ENCODE measurements around the gene CRB2. TPM values are rescaled to one million over a fixed set of nuclear protein-coding genes. Genes with fewer than 3 reads are reported as not detected.

CRB2 gene
- total RNA-seq, 2 experiments from 2014 or later: not detected

- ChIA-PET CTCF (no interaction called here), POLR2A (no interaction called here)
- Mint-ChIP-seq H3K27me3 (ENCODE audit: low read depth) (peaks cover 18% of the 10 kb centered on the region), H3K36me3 (ENCODE audit: low read depth) (no peaks in the 10 kb centered on the region), H3K9me3 (ENCODE audit: insufficient read depth) (no peaks in the 10 kb centered on the region), H3K4me3 (no peak overlapping the region), H3K4me1 (ENCODE audit: low read depth) (peaks cover 3% of the 10 kb centered on the region), H3K27ac (no peak overlapping the region)
- ATAC-seq (no peak), DNase-seq (no peak)
Observed at GRCh38 chr9:123378025-123378424, 22.0 kb downstream of the CRB2 start.

- ATAC-seq: no peak
- Mint-ChIP-seq H3K27ac (no peak overlapping the region), H3K36me3 (ENCODE audit: low read depth) (no peaks in the 10 kb centered on the region), H3K4me1 (ENCODE audit: low read depth) (peaks cover 2% of the 10 kb centered on the region), H3K9me3 (ENCODE audit: insufficient read depth) (no peaks in the 10 kb centered on the region), H3K4me3 (no peak overlapping the region), H3K27me3 (ENCODE audit: low read depth) (peaks cover 12% of the 10 kb centered on the region)
- DNase-seq: no peak
- CTCF ChIA-PET: no interaction called here
- POLR2A ChIA-PET: no interaction called here
Observed at GRCh38 chr9:123378956-123379660, 23.1 kb downstream of the CRB2 start.

GRCh38 chr9:123380852-123381705, 25.1 kb downstream of the CRB2 start:
- Mint-ChIP-seq H3K9me3 (ENCODE audit: insufficient read depth) (no peaks in the 10 kb centered on the region), H3K36me3 (ENCODE audit: low read depth) (no peaks in the 10 kb centered on the region), H3K27ac (no peak overlapping the region), H3K4me1 (ENCODE audit: low read depth) (no peaks in the 10 kb centered on the region), H3K27me3 (ENCODE audit: low read depth) (no peaks in the 10 kb centered on the region), H3K4me3 (no peak overlapping the region)
- ATAC-seq: no peak
- no peak for DNase-seq
- CTCF ChIA-PET: interaction anchor here (1.3 kb wide), 1 partner anchor 26 kb away, joined by 5 read pairs; no protein-coding TSS in a partner anchor
- POLR2A ChIA-PET: no interaction called here

GRCh38 chr9:123382653-123383511, 26.9 kb downstream of the CRB2 start:
- DNase-seq (no peak), ATAC-seq (no peak)
- Mint-ChIP-seq H3K27me3 (ENCODE audit: low read depth) (no peaks in the 10 kb centered on the region), H3K4me1 (ENCODE audit: low read depth) (no peaks in the 10 kb centered on the region), H3K9me3 (ENCODE audit: insufficient read depth) (no peaks in the 10 kb centered on the region), H3K4me3 (no peak overlapping the region), H3K27ac (no peak overlapping the region), H3K36me3 (ENCODE audit: low read depth) (no peaks in the 10 kb centered on the region)
- POLR2A ChIA-PET: no interaction called here
- CTCF ChIA-PET: no interaction called here

GRCh38 chr9:123383512-123384170, 27.6 kb downstream of the CRB2 start:
- Mint-ChIP-seq H3K27ac (no peak overlapping the region), H3K27me3 (ENCODE audit: low read depth) (no peaks in the 10 kb centered on the region), H3K9me3 (ENCODE audit: insufficient read depth) (no peaks in the 10 kb centered on the region), H3K36me3 (ENCODE audit: low read depth) (no peaks in the 10 kb centered on the region), H3K4me1 (ENCODE audit: low read depth) (no peaks in the 10 kb centered on the region), H3K4me3 (no peak overlapping the region)
- DNase-seq (no peak), ATAC-seq (no peak)
- POLR2A ChIA-PET: no interaction called here
- CTCF ChIA-PET: interaction anchor here (3.9 kb wide), 1 partner anchor 29 kb away, joined by 38 read pairs; no protein-coding TSS in a partner anchor

GRCh38 chr9:123387686-123388085, 31.7 kb downstream of the CRB2 start:
- POLR2A ChIA-PET: no interaction called here
- Mint-ChIP-seq H3K27me3 (ENCODE audit: low read depth) (no peaks in the 10 kb centered on the region), H3K4me1 (ENCODE audit: low read depth) (no peaks in the 10 kb centered on the region), H3K36me3 (ENCODE audit: low read depth) (no peaks in the 10 kb centered on the region), H3K4me3 (no peak overlapping the region), H3K9me3 (ENCODE audit: insufficient read depth) (no peaks in the 10 kb centered on the region), H3K27ac (no peak overlapping the region)
- CTCF ChIA-PET: interaction anchor here (1.0 to 3.9 kb wide), 4 partner anchors 33 to 305 kb away, joined by 3 to 38 read pairs (median 4); no protein-coding TSS in a partner anchor
- no peak for ATAC-seq
- DNase-seq: no peak

- DNase-seq (no peak), ATAC-seq (no peak)
- CTCF ChIA-PET: interaction anchor here (1.1 kb wide), 1 partner anchor 306 kb away, joined by 3 read pairs; no protein-coding TSS in a partner anchor
Observed at GRCh38 chr9:123389070-123389469, 33.1 kb downstream of the CRB2 start.

GRCh38 chr9:123389698-123390097, 33.7 kb downstream of the CRB2 start:
- H3K27ac Mint-ChIP-seq: no peak overlapping the region
- no peaks in the 10 kb centered on the region for H3K36me3 Mint-ChIP-seq (ENCODE audit: low read depth)
- ChIA-PET POLR2A (no interaction called here), CTCF (no interaction called here)
- DNase-seq (no peak), ATAC-seq (no peak)
- H3K9me3 Mint-ChIP-seq (ENCODE audit: insufficient read depth): no peaks in the 10 kb centered on the region
- no peak overlapping the region for H3K4me3 Mint-ChIP-seq
- H3K27me3 Mint-ChIP-seq (ENCODE audit: low read depth): no peaks in the 10 kb centered on the region
- H3K4me1 Mint-ChIP-seq (ENCODE audit: low read depth): no peaks in the 10 kb centered on the region

More at GRCh38 chr9:123389070-123389469, 33.1 kb downstream of the CRB2 start:
- H3K4me1 Mint-ChIP-seq (ENCODE audit: low read depth): no peaks in the 10 kb centered on the region
- H3K27ac Mint-ChIP-seq: no peak overlapping the region
- POLR2A ChIA-PET: no interaction called here
- H3K27me3 Mint-ChIP-seq (ENCODE audit: low read depth): no peaks in the 10 kb centered on the region
- H3K4me3 Mint-ChIP-seq: no peak overlapping the region
- H3K36me3 Mint-ChIP-seq (ENCODE audit: low read depth): no peaks in the 10 kb centered on the region
- no peaks in the 10 kb centered on the region for H3K9me3 Mint-ChIP-seq (ENCODE audit: insufficient read depth)

GRCh38 chr9:123390337-123391135, 34.5 kb downstream of the CRB2 start:
- H3K4me1 Mint-ChIP-seq (ENCODE audit: low read depth): no peaks in the 10 kb centered on the region
- CTCF ChIA-PET: no interaction called here

GRCh38 chr9:123391233-123391632, 35.2 kb downstream of the CRB2 start:
- Mint-ChIP-seq H3K27ac (no peak overlapping the region), H3K4me1 (ENCODE audit: low read depth) (no peaks in the 10 kb centered on the region), H3K36me3 (ENCODE audit: low read depth) (no peaks in the 10 kb centered on the region), H3K9me3 (ENCODE audit: insufficient read depth) (no peaks in the 10 kb centered on the region), H3K27me3 (ENCODE audit: low read depth) (no peaks in the 10 kb centered on the region), H3K4me3 (no peak overlapping the region)
- POLR2A ChIA-PET: no interaction called here
- DNase-seq (no peak), ATAC-seq (no peak)
- CTCF ChIA-PET: no interaction called here

More at GRCh38 chr9:123390337-123391135, 34.5 kb downstream of the CRB2 start:
- ATAC-seq: no peak
- Mint-ChIP-seq H3K4me3 (no peak overlapping the region), H3K27me3 (ENCODE audit: low read depth) (no peaks in the 10 kb centered on the region), H3K36me3 (ENCODE audit: low read depth) (no peaks in the 10 kb centered on the region), H3K27ac (no peak overlapping the region), H3K9me3 (ENCODE audit: insufficient read depth) (no peaks in the 10 kb centered on the region)
- no peak for DNase-seq
- POLR2A ChIA-PET: no interaction called here

- DNase-seq: no peak
- Mint-ChIP-seq H3K9me3 (ENCODE audit: insufficient read depth) (no peaks in the 10 kb centered on the region), H3K4me3 (no peak overlapping the region), H3K36me3 (ENCODE audit: low read depth) (no peaks in the 10 kb centered on the region), H3K27ac (no peak overlapping the region), H3K4me1 (ENCODE audit: low read depth) (no peaks in the 10 kb centered on the region), H3K27me3 (ENCODE audit: low read depth) (no peaks in the 10 kb centered on the region)
- no peak for ATAC-seq
- CTCF ChIA-PET: no interaction called here
- POLR2A ChIA-PET: no interaction called here
Observed at GRCh38 chr9:123391946-123392345, 35.9 kb downstream of the CRB2 start.

Data from activated CD8-positive, alpha-beta T cell treated with anti-CD3 and anti-CD28 coated beads, Interleukin-2, amount 10 ng/mL, durations not matched to agents 7 days and 5 days (primary cell).